ENCODE results near the gene SOBP. TPM values are rescaled to one million over a fixed set of nuclear protein-coding genes. Genes with fewer than 3 reads are reported as not detected.

SOBP gene
- total RNA-seq, 1 donor from 2014 or later: 0.27 TPM

- intact Hi-C loops (cut with micrococcal nuclease): no loop called here
Observed at GRCh38 chr6:107653861-107654394, 164.0 kb downstream of the SOBP start.

DNA sequence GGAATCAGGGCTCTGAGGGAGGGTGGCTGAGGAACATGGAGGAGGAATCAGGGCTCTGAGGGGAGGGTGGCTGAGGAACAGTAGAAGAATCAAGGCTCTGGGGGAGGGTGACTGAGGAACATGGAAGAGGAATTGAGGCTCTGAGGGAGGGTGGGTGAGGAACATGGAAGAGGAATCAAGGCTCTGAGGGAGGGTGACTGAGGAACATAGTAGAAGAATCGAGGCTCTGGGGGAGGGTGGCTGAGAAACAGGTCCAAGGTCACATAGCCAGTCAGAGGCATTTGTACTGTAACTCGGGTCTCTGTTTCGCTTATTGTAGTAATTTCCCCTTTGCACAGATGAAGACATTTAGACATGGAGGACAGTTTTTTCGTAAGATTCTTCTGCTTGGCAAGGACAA, 164.8 kb downstream of the SOBP start:
- intact Hi-C loops (cut with micrococcal nuclease): loop anchor here (5.0 kb wide), 4 partner anchors 162 to 627 kb away; partner anchors contain the start of genes MTRES1, PDSS2 and SOBP

GRCh38 chr6:107655245-107655644, 165.3 kb downstream of the SOBP start:
- intact Hi-C loops (cut with micrococcal nuclease): loop anchor here (5.0 kb wide), 4 partner anchors 163 to 628 kb away; partner anchors contain the start of genes MTRES1, PDSS2 and SOBP

GRCh38 chr6:107655864-107656263, 165.9 kb downstream of the SOBP start:
- intact Hi-C loops (cut with micrococcal nuclease): loop anchor here (2.0 to 5.0 kb wide), 6 partner anchors 19 to 629 kb away; partner anchors contain the start of genes MTRES1, PDSS2 and SOBP

GRCh38 chr6:107656401-107656800, 166.5 kb downstream of the SOBP start:
- intact Hi-C loops (cut with micrococcal nuclease): loop anchor here (2.0 to 5.0 kb wide), 6 partner anchors 18 to 629 kb away; partner anchors contain the start of genes MTRES1, PDSS2 and SOBP

DNA sequence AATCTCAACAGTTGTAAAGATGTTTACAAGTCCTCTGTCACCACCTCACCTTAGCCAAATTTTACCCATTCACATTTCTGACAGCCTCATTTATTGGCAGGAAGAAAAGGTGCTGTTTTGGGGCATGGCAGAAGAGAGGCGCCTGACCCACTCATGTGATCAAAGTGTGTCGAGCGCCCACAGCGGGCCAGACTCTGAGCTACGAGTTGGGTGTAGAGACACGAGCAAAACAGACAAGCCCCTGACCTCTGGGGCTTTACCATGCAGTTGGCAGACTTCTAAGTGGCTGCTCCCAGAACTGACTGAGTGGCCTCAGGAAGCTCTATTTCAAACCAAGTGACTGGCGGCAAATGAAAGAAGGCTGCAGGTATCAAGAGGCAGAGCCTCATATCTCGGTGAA, 167.0 kb downstream of the SOBP start:
- intact Hi-C loops (cut with micrococcal nuclease): loop anchor here (1.0 to 5.0 kb wide), 9 partner anchors 12 to 630 kb away; partner anchors contain the start of genes MTRES1, PDSS2, SCML4 and SOBP

DNA sequence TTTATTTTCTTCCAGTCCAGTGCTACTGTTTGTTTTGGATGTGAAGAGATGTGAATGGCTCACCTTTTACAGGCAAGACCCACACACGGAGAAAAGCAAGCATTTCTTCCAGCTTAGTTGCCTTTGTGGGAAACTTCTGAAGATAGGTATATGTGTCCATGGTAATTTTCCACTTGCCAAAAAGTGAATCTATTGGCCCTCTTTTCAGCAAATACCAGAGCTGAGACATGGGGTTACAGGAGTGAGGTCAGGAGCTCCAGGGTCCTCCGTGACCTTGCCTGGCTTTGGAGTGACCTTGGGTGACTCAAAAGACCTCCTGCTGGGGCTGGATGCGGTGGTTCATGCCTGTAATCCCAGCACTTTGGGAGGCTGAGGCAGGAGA, 167.4 kb downstream of the SOBP start:
- intact Hi-C loops (cut with micrococcal nuclease): loop anchor here (1.0 to 5.0 kb wide), 9 partner anchors 12 to 630 kb away; partner anchors contain the start of genes MTRES1, PDSS2, SCML4 and SOBP

DNA sequence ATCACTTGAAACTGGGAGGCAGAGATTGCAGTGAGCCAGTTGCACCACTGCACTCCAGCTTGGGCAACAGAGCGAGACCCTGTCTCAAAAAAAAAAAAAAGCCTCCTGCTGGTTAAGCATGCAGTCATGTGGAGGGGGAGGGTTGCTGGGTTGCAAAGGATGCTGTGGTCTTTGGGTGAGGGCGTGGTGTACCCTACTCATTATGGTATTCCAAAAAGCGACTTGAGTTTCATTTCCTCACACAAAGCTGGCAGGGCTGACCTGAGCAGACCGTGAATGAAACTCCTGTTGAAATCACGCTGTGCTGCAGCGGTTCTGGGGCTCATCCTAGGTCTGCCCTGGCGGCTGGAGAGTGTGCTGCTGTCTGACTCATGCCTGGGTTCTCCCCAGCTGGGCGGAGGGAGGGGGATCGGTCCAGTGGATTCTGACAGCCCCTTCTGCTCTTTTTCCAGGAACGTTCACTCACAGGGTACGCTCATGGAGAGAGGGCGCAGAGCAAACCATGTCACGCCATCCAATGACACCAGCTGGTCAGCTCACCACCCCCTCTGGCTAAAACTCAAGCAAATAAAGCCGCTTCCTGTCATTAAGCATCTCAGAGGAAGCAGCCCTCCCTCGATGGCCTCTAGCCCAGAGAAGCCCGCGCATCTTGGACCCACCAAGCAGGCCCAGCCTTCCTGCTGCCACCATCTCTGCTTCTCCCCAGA, 168.0 kb downstream of the SOBP start:
- intact Hi-C loops (cut with micrococcal nuclease): loop anchor here (1.0 to 5.0 kb wide), 9 partner anchors 11 to 631 kb away; partner anchors contain the start of genes MTRES1, PDSS2, SCML4 and SOBP

- intact Hi-C loops (cut with micrococcal nuclease): loop anchor here (5.0 kb wide), 4 partner anchors 167 to 632 kb away; partner anchors contain the start of genes MTRES1, PDSS2 and SOBP
Observed at GRCh38 chr6:107658920-107659865, 169.3 kb downstream of the SOBP start.

- intact Hi-C loops (cut with micrococcal nuclease): no loop called here
Observed at GRCh38 chr6:107660839-107661238, 170.9 kb downstream of the SOBP start.

DNA sequence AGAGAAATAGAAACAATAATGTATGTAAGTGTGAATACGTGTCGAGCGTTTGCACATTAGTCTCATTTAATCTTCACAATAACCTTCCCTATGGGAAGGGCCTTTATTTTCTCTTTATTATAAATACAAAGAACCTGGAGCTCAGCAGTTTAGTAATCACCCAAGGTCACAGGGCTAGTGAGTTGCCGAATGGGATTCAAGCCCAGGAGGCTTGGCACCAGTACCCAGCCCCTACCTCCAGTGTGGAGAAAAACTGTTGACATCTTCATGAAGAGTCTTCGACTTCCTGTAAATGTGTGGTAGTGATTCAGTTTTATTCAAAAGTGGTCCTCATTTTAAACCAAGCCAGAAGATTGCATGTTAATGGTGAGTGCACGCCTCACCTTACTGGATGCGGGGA, 171.4 kb downstream of the SOBP start:
- intact Hi-C loops (cut with micrococcal nuclease): no loop called here

DNA sequence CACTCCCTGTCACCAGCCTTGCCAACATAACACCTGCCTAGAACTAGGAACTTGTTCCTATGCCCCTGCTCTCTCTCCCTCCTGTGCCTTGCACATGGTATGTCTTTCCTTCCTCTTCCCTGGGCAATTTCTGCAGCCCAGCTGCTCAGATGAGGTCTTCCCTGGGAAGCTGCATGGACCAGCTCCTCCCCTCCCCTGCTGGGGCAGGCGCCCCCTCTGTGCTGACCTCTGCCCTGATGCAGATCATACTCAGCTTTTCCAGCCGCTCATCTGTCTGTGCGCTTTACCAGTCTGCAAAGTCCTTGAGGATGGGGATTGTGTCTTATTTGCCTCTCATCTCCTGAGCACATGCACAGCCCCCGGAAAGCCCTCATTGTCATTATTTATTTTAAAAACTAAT, 172.4 kb downstream of the SOBP start:
- intact Hi-C loops (cut with micrococcal nuclease): no loop called here

DNA sequence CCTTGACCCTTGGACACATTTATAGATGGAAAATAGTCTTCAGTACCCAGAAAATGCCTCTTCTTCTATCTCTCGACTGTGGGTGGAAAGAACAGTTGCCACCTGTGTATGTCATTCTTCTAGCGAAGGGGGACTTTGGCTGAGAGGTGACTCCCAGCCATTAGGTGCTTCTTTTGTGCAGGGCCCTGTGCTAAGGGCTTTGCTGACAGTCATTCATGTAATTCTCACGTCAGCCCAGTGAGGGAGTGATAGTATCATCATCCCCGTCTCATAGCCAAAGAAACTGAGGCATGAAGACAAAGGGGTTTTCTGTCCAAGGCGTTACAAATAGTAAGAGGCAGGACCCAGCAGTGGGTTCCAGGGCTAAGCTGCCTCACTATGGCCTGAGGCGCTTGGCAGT, 173.4 kb downstream of the SOBP start:
- intact Hi-C loops (cut with micrococcal nuclease): no loop called here

DNA sequence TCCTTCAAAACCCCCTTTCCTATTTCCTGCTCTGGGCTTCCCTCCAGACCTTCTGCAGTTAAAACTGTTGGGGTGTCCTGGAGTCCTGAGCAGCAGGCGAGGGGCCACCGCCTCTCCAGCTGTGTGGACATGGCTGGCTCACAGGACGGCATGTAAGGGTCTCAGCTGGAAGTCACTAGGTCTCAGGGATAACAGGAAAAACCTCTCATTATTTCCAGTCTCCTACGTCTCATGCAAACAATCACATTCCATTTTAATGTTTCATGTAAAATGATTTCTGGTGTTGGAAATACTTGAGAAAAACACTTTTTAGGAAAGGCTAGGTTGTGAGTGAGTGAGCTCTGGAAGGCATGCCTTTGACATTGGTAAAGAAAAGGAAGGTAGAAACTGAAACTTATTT, 175.5 kb downstream of the SOBP start:
- intact Hi-C loops (cut with micrococcal nuclease): no loop called here

- intact Hi-C loops (cut with micrococcal nuclease): no loop called here
Observed at GRCh38 chr6:107666084-107666980, 176.4 kb downstream of the SOBP start.

DNA sequence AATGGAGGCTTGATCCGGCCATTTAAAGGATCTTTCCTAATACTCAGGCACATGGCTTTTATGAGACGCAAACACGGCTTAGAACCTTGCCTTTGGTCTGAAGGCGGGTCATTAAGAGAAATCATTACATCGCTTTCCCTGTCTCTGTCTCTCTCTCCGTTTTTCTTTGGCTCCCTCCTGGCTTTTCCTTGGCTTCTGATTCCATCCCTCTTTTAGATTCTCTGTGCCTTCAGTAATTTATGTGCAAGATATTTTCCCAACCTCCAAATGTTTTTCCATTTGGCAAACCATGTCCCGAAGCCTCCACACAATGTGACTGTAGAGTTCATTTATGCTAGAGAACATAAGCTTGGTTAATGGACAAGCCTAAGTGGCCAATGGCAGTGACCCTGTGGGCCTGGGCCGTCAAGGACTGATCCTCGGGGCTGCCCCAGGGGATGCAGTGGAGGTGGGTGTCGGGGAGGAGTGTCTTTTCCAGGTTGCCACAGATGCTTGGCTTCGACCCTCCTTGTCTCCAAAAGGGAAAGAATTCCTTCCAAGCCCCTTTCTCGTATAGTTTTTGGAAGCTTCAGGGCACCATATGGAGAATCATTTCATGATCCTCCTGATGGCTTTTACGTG, 177.2 kb downstream of the SOBP start:
- intact Hi-C loops (cut with micrococcal nuclease): no loop called here

DNA sequence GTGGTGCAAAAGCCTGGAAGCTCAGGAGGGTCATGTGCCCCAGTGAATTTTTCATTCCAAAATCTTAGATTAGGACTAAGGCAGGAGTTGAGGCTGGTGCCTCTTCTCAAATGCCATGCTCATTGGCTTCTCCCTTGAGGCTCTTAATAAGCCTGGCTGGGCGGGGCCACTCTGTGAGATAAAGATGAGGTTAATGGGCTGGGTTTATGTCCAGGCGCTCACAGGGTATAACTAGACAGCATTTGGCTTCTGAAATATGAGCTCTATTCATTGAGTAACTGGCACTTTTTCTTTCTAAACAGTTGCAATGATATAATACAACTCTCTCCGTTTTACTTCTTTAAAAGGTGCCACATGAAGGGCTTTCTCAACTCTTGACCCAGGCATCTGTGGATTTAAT, 177.9 kb downstream of the SOBP start:
- intact Hi-C loops (cut with micrococcal nuclease): no loop called here

GRCh38 chr6:107668743-107669474, 179.0 kb downstream of the SOBP start:
- intact Hi-C loops (cut with micrococcal nuclease): loop anchor here (1.0 kb wide), 1 partner anchor 12 kb away; no protein-coding TSS in a partner anchor

DNA sequence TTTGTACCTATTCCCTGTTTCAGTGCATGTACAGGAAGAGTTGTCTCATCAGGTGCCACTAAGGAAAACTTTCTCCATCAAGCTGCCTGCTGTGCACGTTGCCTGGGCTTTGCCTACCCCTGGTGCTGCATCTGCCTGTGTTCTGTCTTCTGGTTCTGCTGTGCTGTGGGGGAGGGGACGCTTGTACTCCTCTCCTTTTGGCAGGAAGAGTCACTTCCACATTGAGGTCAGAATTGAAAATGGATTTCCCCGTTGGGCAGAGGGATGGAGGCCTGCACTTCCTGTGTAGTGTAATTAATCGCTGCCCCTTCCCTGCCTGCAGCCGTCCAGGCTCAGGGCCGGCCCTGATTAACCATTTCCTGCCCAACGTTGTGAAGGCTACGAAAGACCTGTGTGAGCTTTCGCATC, 180.9 kb downstream of the SOBP start:
- intact Hi-C loops (cut with micrococcal nuclease): no loop called here

Measured in T-helper 1 cell treated with Interleukin-12 subunit alpha and Interleukin-12 subunit beta and Interleukin-4 antibody, amounts not matched to agents 30 ng/mL and 1 ng/mL, for 36 hours (primary cell).